Measurements from ENCODE around the gene OR4D2.

OR4D2 gene

GRCh38 chr17:58210922-58211321, 44.1 kb downstream of the OR4D2 start:
- no peak for DNase-seq (ENCODE audit: low read depth)

- DNase-seq (ENCODE audit: low read depth), result no peak
Observed at GRCh38 chr17:58215685-58216084, 48.9 kb downstream of the OR4D2 start.

DNA sequence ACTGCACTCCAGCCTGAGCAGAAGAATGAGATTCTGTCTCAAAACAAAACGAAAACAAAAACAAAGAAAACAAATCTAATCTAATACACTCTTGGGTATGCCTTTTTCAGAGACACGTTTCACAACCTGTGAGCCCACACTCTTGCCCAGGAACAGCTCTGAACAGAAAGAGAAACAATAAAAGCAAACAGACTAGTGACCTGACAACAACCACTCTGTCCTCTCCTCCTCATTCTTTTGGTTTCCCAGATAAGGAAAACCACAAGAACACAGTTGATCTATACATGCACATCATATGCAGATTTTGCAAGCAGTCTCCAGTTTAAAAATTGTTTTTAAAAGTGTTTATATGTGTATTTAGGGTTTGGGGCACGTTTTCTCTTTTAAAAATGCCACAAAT, 51.0 kb downstream of the OR4D2 start:
- DNase-seq (ENCODE audit: low read depth), result no peak

- DNase-seq (ENCODE audit: low read depth), result peak; percentile 89
Observed at GRCh38 chr17:58219007-58219788, 52.4 kb downstream of the OR4D2 start, which contains the start of gene MKS1. TSS of gene MKS1 (minus strand) at chr17:58219255. CDS start at chr17:58219230, 25 bp downstream.

DNA sequence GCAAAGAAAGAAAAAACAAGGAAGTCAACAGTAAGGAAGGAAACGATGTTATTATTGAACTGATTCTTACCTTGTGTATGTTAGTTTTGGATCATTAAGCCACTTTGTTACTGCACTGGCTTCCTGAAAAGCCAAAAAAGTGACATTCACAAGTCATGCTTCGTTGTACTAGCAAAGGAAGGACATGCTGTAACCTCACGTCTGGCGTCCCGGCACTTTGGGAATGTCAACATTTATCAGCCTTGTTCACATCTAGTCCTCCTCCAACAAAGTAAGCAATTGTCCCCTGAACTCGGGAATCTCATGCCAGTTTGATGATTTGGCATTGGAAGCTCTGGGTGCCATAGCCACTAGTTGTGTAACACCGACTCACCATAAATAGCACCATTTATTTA, 53.0 kb downstream of the OR4D2 start:
- DNase-seq (ENCODE audit: low read depth), result no peak

All from fibroblast of gingiva (primary cell).